Caki2 (cell line): ENCODE results near the gene NR6A1. TPM values are rescaled to one million over a fixed set of nuclear protein-coding genes. Genes with fewer than 3 reads are reported as not detected.

ENCODE experiments used
- DNase-seq: peaks from one replicate; pipeline ENCODE4 v3.0.0-alpha.2; 2015; ENCODE audit warnings: low read depth
- in situ Hi-C: cut with HindIII; loops from 2 replicates; pipeline ENCODE4 v1.10.0; 2016; ENCODE audit warnings: low sequenced_read_pairs, low pct_unique_long_range_greater_than_20kb, mixed read lengths
- total RNA-seq: library from RNA; depleted of rRNA; stranded (reverse); fragments of >200 nt; shearing (Covaris generic); gene quantifications from 2 replicates; pipeline ENCODE4 v1.2.3, GENCODE V29; 2014; ENCODE audit warnings: low replicate concordance

NR6A1 gene
- total RNA-seq, 1 experiment from 2014 or later: 1.3 TPM

DNA sequence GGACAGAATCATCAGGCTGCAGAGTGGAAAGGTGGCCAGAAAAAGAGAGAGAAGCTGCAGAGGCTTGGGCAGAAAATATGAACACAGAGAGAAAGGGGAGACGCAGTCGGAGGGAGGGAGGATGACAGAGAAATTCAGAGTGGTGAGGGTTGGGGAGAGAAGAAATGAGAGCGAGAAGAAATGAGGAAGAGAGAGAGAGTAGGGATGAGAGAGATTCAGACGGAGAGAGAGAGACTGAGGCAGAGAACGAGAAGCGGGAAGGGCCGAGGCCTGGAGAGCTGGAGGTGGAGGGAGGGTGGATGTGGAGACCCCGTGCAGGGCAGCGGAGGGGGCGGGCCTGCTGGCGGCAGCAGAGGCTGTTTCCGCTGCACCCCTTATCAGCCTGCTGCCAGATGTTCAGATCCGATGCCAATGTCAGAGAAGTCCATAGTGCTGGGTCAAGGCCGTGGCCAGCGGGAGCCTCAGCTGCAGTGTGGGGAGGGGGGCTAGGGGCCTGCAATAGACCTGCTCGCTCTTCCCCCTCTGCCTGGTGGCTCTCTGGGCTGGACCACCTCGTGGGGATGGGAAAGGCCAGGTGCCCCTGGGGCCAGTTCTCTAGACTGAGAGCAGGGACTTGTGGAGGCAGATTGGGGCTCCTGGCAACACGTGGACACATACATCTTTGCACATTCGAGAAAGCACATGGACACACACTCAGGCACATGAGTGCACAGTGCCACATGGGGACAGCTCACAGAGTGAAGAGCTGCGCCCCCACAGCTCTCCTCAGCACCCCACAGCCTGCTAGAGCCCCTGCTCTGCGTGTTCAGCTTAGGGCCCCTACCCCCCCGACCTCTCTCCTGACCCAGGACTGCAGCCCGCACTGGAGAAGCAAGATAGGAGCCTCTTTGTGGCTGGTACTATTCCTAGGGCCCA lies 259.0 kb downstream of the NR6A1 start:
- no peak for DNase-seq
- in situ Hi-C loops: no loop called here

DNA sequence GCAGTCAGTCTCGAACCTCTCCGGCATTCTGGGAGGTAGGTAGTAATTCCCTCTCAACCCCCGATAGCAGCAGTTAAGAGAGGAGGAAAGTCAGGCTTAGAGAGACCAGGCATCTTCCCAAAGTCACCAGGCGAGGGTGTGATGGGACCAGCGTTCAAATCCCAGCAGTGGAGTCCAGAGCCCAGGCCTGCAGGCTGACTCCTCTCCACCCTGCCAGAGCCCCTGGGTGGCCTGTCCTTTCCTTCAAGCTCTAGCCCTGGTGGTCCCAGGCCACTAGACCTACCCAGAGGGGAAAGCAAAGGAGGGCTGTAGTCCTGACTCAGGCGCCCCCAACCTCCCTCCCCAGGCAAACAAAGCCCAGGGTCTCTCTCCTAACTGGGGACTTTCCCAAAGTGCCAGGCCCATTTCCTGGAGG lies 259.7 kb downstream of the NR6A1 start:
- in situ Hi-C loops: no loop called here
- DNase-seq: no peak

DNA sequence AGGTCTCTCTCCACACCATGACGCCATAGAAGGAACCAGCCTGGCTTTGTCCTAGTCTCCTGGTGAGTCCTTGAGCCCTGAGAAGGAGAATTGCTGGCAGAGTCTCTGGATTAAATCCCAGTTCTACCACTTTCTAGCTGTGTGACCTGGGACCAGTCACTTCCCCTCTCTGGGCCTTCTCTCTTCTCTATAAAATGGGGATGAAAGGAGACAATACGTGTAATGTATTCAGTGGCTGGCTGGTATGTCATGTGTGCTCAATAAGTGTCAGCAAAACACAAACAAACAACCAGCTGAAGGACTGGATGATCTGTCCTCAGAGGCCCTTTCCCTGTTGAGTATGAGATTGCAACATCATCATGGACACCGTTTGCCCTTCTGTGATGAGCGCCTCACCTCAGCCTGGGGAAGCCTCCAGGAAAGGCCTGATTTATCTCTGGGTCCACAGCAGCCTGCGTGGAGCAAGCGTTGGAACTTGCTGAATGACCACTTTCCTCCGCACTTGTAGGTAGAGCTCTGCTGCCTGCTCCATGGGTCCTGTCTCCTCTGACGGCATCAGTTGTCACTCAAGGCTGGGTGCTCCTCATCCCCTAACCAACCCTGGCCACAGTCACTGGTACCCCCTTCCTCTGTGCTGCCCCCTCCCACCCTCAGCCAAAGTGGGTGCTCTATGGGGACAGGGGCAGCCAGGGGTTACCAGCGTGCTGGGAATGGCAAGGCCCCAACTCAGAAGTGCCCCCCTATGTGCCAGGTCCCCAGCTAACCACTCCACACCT lies 260.3 kb downstream of the NR6A1 start:
- in situ Hi-C loops: no loop called here
- DNase-seq: no peak

DNA sequence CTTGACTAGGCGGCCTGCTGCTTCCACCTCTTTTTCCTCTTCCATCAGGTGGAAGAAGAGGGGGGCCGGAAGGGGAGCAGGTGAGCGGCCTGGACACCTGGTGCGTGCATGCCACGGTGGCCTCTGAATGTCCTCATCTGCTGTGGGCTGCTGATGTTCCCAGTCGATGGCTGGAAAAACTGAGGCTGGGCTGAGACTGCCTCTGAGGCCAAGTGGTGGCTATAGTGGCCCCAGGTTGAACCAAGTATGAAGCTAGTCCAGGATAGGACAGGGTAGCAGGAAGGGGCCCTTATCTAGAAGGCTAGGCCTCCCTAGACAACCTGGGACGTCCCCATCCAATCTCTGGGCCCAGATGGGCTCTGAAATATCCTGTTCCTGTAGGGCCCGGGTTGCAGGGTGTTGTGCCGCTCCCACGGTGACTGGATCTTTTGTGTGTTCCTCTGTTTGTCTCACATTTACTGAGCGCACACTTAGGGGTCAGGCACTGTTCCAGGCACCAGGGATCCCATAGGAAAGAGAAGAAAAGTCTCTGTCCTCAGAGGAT lies 263.2 kb downstream of the NR6A1 start:
- in situ Hi-C loops: no loop called here

DNA sequence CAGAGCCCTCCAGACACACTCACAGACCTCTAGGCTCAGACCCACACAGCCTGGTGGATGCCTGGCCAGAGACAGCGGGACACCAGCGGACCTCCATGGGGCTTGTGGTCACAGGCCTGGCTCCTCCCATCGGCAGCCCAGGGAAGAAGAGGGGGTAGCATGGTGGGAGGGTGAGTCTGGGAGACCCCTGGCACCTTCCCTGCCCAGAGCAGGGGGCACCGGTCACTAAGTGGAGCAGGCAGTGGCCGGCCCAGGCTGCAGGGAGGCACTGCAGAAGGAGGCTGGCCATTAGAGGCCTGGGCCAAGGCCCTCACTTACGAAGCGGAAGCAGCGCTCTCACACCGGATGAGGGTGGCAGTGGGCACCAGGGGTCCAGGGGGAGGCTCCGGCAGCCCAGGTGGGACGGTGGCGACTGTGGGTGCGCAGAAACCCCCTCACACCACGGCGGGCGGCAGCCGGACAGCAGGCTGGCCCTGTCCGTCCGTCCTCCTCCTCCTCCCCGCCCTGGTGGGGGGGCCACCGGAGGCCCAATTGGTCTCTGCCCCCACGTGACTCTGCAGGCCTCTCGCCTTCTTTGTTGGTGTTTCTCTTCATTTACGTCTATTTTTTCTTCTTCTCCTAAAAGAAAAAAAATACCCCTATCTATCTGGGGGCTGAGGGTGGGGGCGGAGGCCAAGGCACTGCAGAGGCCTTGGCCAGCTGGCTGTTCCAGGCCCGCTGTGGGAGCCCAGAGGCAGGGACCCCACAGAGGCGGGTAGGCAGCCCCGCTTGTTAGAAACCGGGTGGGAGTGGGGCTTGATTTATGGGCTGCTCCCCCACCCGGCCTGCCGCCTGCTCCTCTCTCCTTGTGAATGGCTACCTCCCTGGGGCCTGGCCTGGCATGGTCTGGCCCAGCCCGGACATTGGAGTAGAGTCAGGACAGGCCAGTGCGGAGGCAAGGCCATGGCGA lies 263.9 kb downstream of the NR6A1 start, which contains the start of gene NR5A1:
Gene NR5A1 (minus strand): TSS at position 469 of the 949 bp plus-strand sequence. CDS start 4,004 bp downstream, outside the sequence.
- no peak for DNase-seq
- in situ Hi-C loops: no loop called here

More for the DNA sequence above, 263.2 kb downstream of the NR6A1 start:
- DNase-seq: no peak

DNA sequence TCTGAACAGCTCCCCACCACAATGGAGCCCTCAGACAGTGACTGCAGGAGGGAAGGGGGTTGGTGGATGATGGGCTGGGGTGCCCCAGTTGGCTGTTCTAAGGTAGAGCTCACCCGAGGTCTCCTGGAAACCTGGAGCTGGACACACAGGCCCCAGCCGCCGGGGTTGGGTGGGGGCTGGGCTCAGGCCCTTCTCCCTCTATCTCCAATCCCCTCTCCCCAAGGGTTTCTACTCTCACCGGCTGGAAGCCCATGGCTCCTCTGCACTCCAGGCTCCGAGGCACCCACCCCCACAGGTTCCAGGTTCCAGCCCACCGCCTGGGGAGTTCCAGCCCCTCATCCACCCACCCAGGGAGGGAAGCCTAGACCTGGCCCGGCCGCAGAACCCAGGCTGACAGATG lies 264.7 kb downstream of the NR6A1 start:
- no peak for DNase-seq
- in situ Hi-C loops: no loop called here

DNA sequence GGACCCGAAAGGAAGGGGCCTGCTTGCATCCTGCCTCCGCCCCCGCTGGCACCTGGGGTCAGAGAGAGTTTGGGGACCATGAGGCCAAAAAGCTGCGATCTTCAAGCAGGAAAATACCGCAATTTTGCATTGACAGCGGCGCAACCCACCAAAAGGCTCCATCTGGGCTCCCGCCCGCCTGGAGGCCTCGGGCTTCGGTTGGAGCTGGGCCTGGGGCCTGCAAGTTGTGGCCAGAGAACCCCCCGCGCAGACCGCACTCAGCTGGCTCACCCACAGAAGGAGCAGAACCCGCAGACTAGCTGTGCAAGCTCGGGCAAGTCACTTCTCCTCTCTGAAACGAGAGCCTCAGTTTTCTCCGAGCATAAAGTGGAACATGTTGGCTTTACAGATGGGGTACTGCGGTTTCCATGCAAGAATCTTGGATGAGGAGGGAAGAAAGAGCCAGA lies 265.2 kb downstream of the NR6A1 start:
- in situ Hi-C loops: no loop called here
- no peak for DNase-seq

DNA sequence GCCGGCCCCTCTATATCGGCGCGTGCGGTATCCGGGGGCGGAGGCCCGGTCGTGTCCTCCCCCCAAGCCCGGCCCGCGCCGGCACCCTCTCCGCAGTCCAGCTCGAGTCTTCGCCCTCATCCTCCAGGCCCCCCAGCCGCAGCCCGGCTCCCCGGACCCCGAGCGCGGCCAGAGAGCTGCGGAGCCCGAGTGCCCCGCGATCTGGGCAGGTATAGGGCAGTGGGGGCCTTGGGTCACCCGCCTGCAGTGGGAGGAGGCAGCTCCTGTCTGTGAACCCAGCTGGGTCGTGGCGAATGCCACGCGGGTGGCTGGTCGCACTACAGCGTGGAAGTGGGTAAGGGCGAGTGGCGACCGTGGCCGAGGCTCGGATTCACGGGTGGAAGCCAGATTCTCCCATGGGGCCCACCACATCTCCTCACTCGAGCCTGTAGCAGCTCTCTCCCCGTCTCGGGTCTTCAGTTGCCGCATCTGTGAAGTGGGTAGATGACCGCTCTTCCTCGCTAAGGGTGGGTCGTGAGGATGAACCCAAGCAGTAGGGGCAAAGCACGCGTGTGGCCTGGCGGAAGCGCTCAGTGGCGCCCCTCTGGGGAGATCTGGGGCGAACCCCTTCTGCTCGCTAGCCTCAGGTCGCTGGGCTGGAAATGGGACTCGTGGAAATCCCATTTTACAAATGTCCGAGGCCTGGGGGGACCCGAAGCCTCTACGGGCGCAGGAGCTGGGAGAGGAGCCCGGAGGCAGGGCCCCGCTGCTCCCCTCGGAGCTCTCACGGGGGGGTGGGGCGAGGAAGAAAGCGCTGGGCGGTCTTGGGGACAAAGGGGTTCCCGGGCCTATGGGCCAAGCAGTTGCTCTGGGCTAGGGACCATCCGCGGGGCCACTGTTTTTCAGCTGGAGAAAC lies 265.9 kb downstream of the NR6A1 start:
- in situ Hi-C loops: no loop called here
- no peak for DNase-seq

DNA sequence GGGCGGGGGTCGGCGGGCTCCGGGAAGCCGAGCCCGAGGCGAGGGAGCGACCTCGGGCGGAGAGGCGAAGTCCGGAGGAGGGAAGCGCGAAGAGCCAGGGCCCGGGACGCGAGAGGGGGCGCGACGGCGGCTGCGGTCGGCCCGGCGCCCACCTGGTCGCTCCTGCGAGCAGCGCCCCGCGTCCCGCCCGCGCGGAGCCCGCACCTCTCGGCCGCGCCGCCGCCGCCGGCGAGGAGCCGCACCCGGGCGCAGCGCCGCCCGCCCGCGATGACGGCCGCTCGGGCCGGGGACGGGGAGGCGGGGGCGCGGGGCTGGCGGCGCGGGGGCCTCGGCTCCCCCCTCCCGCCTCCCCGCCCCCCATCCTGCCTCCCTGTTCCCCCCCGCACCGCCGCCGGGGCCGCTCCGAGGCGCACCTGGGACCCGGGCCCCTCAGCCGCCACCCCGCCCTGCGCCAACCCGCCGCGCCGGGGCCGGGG lies 266.5 kb downstream of the NR6A1 start:
- in situ Hi-C loops: no loop called here
- no peak for DNase-seq

DNA sequence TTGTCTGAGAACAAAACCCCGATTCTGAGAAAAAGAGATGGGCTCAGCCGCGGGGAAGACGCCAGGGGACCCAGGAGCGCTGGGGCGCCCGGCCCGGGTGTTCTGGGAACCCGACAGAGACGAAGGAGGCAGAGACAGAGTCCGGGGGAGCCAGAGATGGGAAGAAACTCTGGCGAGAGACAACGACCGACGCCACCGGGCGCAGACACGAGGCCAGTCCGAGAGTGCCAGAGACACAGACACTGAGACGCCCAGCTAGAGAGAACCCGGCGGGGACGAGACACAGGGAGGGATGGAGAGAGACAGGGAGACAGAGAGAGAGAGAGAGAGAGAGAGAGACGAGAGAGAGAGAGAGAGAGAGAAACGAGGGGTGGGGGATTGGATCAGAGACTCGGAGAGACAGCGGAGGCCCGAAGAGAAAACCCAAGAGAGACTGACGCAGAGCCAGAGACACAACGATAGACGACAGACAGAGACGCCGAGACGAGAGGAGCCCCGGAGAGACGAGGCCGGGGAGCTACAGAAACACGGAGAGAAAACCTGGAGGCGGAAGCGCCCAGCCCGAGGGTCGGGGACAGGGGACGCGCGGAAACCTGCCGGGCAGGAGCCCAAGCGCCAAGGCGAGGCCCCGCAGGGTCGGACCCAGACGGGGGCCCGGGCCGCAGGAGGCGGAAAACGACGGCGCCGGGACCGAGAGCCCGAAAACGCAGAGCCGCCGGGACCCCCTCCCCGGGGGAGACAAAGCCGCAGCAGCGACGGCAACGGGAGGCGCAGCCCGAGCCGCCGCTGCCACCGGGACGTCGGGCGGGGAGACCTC lies 267.2 kb downstream of the NR6A1 start:
- no peak for DNase-seq
- in situ Hi-C loops: no loop called here

DNA sequence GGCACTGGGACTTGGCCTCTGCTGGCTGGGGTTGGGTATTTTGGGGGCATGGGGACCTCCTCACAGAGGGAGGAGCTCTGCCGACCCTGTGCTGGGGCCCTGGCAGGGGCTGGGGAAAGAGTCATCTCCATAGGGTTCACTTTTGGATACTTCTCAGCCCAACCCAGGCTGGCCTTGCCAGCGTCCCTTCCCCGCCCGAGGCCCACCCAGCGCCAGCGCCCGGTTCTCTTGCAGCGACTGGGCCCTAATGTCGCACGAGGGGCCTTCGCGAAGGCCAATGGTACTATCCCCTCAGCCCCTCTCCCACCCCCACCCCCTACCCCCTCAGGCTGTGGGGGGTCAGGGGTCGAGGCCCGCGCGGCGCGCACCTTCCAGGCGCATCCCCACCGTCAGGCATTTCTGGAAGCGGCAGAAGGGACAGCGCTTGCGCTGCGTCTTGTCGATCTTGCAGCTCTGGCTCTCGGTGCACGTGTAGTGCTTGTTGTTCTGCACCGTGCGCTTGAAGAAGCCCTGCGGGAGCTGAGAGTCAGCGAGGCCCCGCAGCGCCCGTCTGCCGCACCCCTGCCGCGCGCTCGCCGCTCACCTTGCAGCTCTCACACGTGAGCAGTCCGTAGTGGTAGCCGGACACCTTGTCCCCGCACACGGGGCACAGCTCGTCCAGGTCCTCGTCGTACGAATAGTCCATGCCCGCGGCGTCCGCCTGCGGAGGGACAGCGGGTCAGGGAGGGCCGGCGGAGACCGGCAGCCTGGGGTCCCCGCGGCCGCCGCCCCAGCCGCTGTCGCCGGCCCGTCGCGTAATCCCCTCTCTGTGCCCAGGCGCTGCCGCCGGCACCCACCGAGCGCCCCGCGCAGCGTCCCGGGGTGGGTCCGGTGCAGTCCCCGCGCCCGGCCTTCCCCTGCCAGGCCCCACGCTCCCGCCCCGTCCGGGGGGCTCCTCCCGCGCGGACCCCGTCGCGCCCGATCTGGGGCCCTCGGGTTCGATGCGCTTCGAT lies 268.1 kb downstream of the NR6A1 start:
- no peak for DNase-seq
- in situ Hi-C loops: no loop called here

DNA sequence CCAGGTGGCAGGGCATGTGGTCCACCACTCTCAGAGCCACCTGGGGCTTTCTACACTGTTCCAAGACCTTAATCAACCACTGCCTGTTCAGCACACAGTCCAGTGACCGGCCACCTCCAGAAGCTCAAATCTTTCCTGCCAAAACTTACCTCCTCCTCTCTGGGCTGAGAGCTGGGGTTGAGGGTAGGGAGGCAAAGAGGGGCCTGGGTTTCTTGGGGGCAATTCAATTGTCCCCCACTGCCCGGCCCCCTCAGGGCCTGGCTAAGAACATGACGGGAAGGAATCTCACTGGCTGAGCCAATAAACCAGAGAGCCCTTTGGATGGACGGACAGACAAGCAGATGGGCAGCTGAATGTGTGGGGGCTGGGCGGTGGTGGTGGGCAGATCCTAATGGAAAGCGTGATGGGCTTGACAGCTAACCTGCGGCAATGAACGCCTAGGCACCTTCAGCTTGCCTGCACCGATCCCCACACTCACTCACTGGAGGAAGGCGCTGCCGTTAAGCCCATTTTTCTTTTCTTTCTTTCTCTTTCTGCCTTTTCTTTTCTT lies 269.3 kb downstream of the NR6A1 start:
- no peak for DNase-seq
- in situ Hi-C loops: no loop called here

DNA sequence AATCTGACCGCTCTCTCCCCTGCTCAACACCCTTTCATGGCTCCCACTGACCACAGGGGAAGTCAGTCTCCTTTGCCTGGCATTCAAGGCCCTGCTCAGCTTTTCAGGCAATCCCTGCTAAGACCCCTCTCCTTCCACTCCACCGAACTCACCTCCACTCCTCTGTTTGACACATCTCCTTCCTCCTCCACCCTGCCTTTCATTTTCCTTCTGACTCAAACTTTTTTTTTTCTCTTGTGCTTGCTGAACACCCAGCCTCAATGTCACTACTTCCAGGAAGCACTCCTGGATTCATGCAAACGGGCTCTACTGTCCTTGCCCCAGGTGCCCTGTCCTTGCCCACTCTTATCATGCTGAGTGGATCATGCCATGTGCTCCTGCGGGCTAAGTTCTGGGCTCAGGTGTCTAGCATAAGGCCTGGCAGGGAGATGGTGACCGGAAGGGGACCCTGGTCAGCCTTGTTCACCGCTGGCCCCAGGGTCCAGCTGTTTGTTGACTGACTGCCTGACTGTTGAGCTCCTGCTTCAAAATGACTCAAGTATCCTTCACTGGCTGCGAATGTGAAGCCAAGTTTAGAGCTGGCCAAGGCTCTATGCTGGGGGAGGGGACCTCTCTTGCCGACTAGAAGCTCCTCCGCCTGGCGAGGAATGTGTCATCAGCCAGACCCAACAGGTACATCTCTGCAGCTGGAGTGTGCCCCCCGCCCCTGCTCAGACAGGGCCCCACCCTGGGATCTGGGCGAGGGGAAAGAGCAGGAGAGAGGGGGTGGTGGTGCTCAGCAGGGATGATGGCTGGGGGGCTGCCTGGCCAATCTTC lies 270.1 kb downstream of the NR6A1 start:
- in situ Hi-C loops: no loop called here
- no peak for DNase-seq
